WTC11 (cell line): Measurements from ENCODE around the gene CGA.
A peak's percentile ranks its signal among the peaks of the same experiment; 100 is the strongest.

Experiments used
- ATF2 ChIP-seq: sonication (generic); formaldehyde crosslinking; IDR thresholded peaks from 2 replicates; pipeline ENCODE4 v1.8.1; 2022; ENCODE audit warnings: low read depth, missing genetic modification reagents, borderline replicate concordance
- CREB1 ChIP-seq: sonication (generic); formaldehyde crosslinking; IDR thresholded peaks from 2 replicates; pipeline ENCODE4 v1.8.0; 2023; ENCODE audit warnings: mild to moderate bottlenecking, missing genetic modification reagents
- CTCF ChIP-seq: fragments of 200-600 bp; IDR thresholded peaks from 2 replicates; pipeline ENCODE4 v1.8.0; 2022; ENCODE audit warnings: antibody characterized with exemption
- JUN ChIP-seq: sonication (generic); formaldehyde crosslinking; IDR thresholded peaks from 2 replicates; pipeline ENCODE4 v1.8.0; 2023; ENCODE audit warnings: mild to moderate bottlenecking, missing genetic modification reagents

- TF ChIP-seq CTCF = peak; percentile 85
- TF ChIP-seq JUN (CRISPR knock-in tag) = no peak
- TF ChIP-seq CREB1 (CRISPR knock-in tag) = no peak
- TF ChIP-seq ATF2 (CRISPR knock-in tag) = no peak
Measured at GRCh38 chr6:87078983-87079616, 15.8 kb downstream of the CGA start.
